Trophoblast cell (in vitro differentiated cells and primary cell): ENCODE measurements around the gene PCOLCE2.

ENCODE experiments used
- DNase-seq, 2 donors: peaks; one replicate each; pipeline ENCODE4 v3.0.0-alpha.2; 2016
- H2AFZ ChIP-seq: 2 replicates; pipeline ENCODE4 v1.6.1; 2013; ENCODE audit warnings: low read length, moderate library complexity, mild to moderate bottlenecking; ENCODE audit not compliant: insufficient read depth, poor library complexity
- H2AK5ac ChIP-seq: 2 replicates; pipeline ENCODE4 v1.6.1; 2013; ENCODE audit warnings: mild to moderate bottlenecking, low read length
- H2BK120ac ChIP-seq: 2 replicates; pipeline ENCODE4 v1.6.1; 2013; ENCODE audit warnings: low read length, mild to moderate bottlenecking, moderate library complexity; ENCODE audit not compliant: insufficient read depth, poor library complexity
- H2BK12ac ChIP-seq: 2 replicates; pipeline ENCODE4 v1.6.1; 2013; ENCODE audit warnings: mild to moderate bottlenecking, low read length, moderate library complexity
- H2BK5ac ChIP-seq: 2 replicates; pipeline ENCODE4 v1.6.1; 2013; ENCODE audit warnings: low read length, low read depth, moderate library complexity, mild to moderate bottlenecking; ENCODE audit not compliant: poor library complexity
- H3K14ac ChIP-seq: 2 replicates; pipeline ENCODE4 v1.6.1; 2013; ENCODE audit warnings: mild to moderate bottlenecking, low read length
- H3K18ac ChIP-seq: 2 replicates; pipeline ENCODE4 v1.6.1; 2013; ENCODE audit warnings: mild to moderate bottlenecking, low read length
- H3K23ac ChIP-seq: 2 replicates; pipeline ENCODE4 v1.6.1; 2013; ENCODE audit warnings: low read length
- H3K27ac ChIP-seq: 2 replicates; pipeline ENCODE4 v1.5.1; 2013; ENCODE audit warnings: low read depth, mild to moderate bottlenecking, inconsistent platforms, low read length, moderate library complexity
- H3K27me3 ChIP-seq: 2 replicates; pipeline ENCODE4 v1.6.1; 2013; ENCODE audit warnings: inconsistent platforms, mild to moderate bottlenecking, low read length, moderate library complexity; ENCODE audit not compliant: insufficient read depth
- H3K36me3 ChIP-seq, 2 experiments: 1 replicate in 1 of 2; 2 replicates in 1 of 2; pipeline ENCODE4 v1.6.1; 2013; ENCODE audit warnings: low read length in 2 of 2, mild to moderate bottlenecking in 2 of 2, moderate library complexity in 1 of 2; ENCODE audit not compliant: insufficient read depth in 2 of 2, control insufficient read depth in 1 of 2
- H3K4ac ChIP-seq: 2 replicates; pipeline ENCODE4 v1.6.1; 2013; ENCODE audit warnings: low read depth, mild to moderate bottlenecking, low read length, moderate library complexity
- H3K4me1 ChIP-seq, 2 experiments: 1 replicate in 1 of 2; 2 replicates in 1 of 2; pipeline ENCODE4 v1.6.1; 2013; ENCODE audit warnings: low read length in 2 of 2, mild to moderate bottlenecking in 2 of 2, moderate library complexity in 1 of 2; ENCODE audit not compliant: insufficient read depth in 2 of 2, control insufficient read depth in 1 of 2
- H3K4me2 ChIP-seq: 2 replicates; pipeline ENCODE4 v1.6.1; 2013; ENCODE audit warnings: inconsistent platforms, mild to moderate bottlenecking, low read length, moderate library complexity
- H3K4me3 ChIP-seq: 2 replicates; pipeline ENCODE4 v1.5.1; 2013; ENCODE audit warnings: mild to moderate bottlenecking, low read depth, low read length, inconsistent platforms
- H3K79me1 ChIP-seq: one replicate; pipeline ENCODE4 v1.6.1; 2013; ENCODE audit warnings: low read length
- H3K79me2 ChIP-seq: 2 replicates; pipeline ENCODE4 v1.6.1; 2013; ENCODE audit warnings: low read length, mild to moderate bottlenecking; ENCODE audit not compliant: control insufficient read depth, insufficient read depth, poor library complexity
- H3K9ac ChIP-seq: 2 replicates; pipeline ENCODE4 v1.6.1; 2013; ENCODE audit warnings: mild to moderate bottlenecking, low read length
- H3K9me3 ChIP-seq: 2 replicates; pipeline ENCODE4 v1.6.1; 2013; ENCODE audit warnings: low read depth, mild to moderate bottlenecking, control low read depth, inconsistent platforms, low read length; ENCODE audit not compliant: insufficient read depth
- H4K12ac ChIP-seq: 2 replicates; pipeline ENCODE4 v1.6.1; 2013; ENCODE audit warnings: low read depth, mild to moderate bottlenecking, low read length, moderate library complexity
- H4K8ac ChIP-seq: 2 replicates; pipeline ENCODE4 v1.6.1; 2013; ENCODE audit warnings: low read depth, mild to moderate bottlenecking, low read length, moderate library complexity
- H4K91ac ChIP-seq: one replicate; pipeline ENCODE4 v1.6.1; 2013; ENCODE audit warnings: low read depth, mild to moderate bottlenecking, low read length, moderate library complexity
- WGBS: extraction: QIAGEN DNeasy Blood & Tissue Kit; methylation state at CpG from one replicate; pipeline ENCODE4 v1.1.7; 2013; ENCODE audit warnings: missing lambda C conversion rate; ENCODE audit not compliant: insufficient read length, insufficient coverage; ENCODE audit errors: extremely low coverage; 5-methylcytosine and 5-hydroxymethylcytosine counted together

PCOLCE2 gene

DNA sequence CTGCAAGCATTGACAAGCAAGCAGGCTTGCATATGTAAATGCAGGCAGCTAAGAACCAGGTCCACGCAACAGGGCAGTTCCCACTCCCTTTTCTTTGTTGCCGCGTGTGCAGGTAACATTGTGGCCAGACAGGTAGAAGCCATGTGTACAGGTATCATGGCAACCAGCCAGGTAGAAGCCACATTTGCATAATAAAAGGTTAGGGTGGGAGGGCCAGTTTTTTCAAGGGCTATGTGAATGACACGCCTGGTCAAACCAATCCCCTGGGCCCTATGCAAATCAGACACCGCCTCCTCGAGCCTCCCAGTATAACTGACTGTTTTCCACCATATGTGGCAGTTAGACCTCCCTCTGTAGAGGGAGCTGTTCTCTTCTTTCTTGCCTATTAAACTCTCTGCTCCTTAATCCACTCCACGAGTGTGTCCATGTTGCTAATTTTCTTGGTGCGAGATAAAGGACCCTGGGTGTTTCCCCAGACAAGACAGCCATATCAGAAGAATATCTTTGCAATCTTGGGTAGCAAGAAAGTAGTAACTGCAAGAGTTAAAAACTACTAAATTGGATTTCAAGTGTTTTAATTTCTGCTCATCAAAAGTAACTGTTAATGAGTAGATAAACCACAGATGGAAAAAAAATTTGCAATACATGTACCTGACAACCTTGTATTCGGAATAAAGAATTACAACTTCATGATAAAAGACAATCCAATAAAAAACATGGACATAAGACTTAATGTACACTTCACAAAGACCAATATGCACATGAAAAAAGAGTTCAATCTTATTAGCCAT is 21.8 kb downstream of the PCOLCE2 start:
- Histone ChIP-seq H3K4me1 (no peaks in the 10 kb centered on the region), H2AFZ (no peak overlapping the region), H3K79me2 (no peaks in the 10 kb centered on the region), H2BK12ac (no peak overlapping the region), H3K23ac (no peak overlapping the region), H2BK5ac (no peak overlapping the region), H3K4me3 (no peak overlapping the region), H3K14ac (no peak overlapping the region), H4K91ac (no peak overlapping the region), H3K4ac (no peak overlapping the region), H4K12ac (no peak overlapping the region), H4K8ac (no peak overlapping the region), H3K9me3 (no peaks in the 10 kb centered on the region), H3K18ac (no peak overlapping the region), H2BK120ac (no peak overlapping the region), H3K9ac (no peak overlapping the region), H3K27me3 (no peaks in the 10 kb centered on the region), H3K4me2 (peak overlapping the region; percentile 43), H2AK5ac (no peak overlapping the region), H3K79me1 (no peaks in the 10 kb centered on the region), H3K36me3 (no peaks in the 10 kb centered on the region), H3K27ac (no peak overlapping the region)
- no CpG with 5 or more reads among the region's 9 CpGs for WGBS
- DNase-seq = peak; percentile 76

- H3K4me1 ChIP-seq = no peaks in the 10 kb centered on the region
- no peak overlapping the region for H3K14ac ChIP-seq
- H3K79me1 ChIP-seq = no peaks in the 10 kb centered on the region
- H3K36me3 ChIP-seq = no peaks in the 10 kb centered on the region
- no peak overlapping the region for H4K91ac ChIP-seq
- no peak overlapping the region for H2AK5ac ChIP-seq
- H2AFZ ChIP-seq = no peak overlapping the region
- H2BK5ac ChIP-seq = no peak overlapping the region
- H3K79me2 ChIP-seq = no peaks in the 10 kb centered on the region
- no peak overlapping the region for H3K4ac ChIP-seq
- no peaks in the 10 kb centered on the region for H3K27me3 ChIP-seq
- H3K9ac ChIP-seq = no peak overlapping the region
- WGBS = no CpG with 5 or more reads among the region's 8 CpGs
- no peak overlapping the region for H3K4me2 ChIP-seq
- no peak overlapping the region for H3K18ac ChIP-seq
- no peak overlapping the region for H2BK12ac ChIP-seq
- H3K27ac ChIP-seq = no peak overlapping the region
- H4K8ac ChIP-seq = no peak overlapping the region
- H4K12ac ChIP-seq = no peak overlapping the region
- no peaks in the 10 kb centered on the region for H3K9me3 ChIP-seq
- no peak overlapping the region for H3K23ac ChIP-seq
- H2BK120ac ChIP-seq = no peak overlapping the region
- DNase-seq = no peak
- H3K4me3 ChIP-seq = no peak overlapping the region
Observed at GRCh38 chr3:142863930-142864920, 24.7 kb downstream of the PCOLCE2 start.

GRCh38 chr3:142863010-142863817 is 25.7 kb downstream of the PCOLCE2 start:
- H3K27me3 ChIP-seq = no peaks in the 10 kb centered on the region
- no peak overlapping the region for H3K14ac ChIP-seq
- H2BK120ac ChIP-seq = no peak overlapping the region
- H3K18ac ChIP-seq = no peak overlapping the region
- no peaks in the 10 kb centered on the region for H3K79me2 ChIP-seq
- H2AK5ac ChIP-seq = no peak overlapping the region
- H2BK12ac ChIP-seq = no peak overlapping the region
- no peak overlapping the region for H3K4me2 ChIP-seq
- H3K4me1 ChIP-seq = no peaks in the 10 kb centered on the region
- DNase-seq = peak; percentile 58 to 63
- H3K23ac ChIP-seq = no peak overlapping the region
- no peak overlapping the region for H4K91ac ChIP-seq
- no peak overlapping the region for H4K8ac ChIP-seq
- no peak overlapping the region for H4K12ac ChIP-seq
- no peak overlapping the region for H3K9ac ChIP-seq
- no CpG with 5 or more reads among the region's 7 CpGs for WGBS
- H3K36me3 ChIP-seq = no peaks in the 10 kb centered on the region
- no peak overlapping the region for H3K4me3 ChIP-seq
- H2AFZ ChIP-seq = no peak overlapping the region
- no peak overlapping the region for H3K27ac ChIP-seq
- no peak overlapping the region for H3K4ac ChIP-seq
- no peak overlapping the region for H2BK5ac ChIP-seq
- no peaks in the 10 kb centered on the region for H3K79me1 ChIP-seq
- no peaks in the 10 kb centered on the region for H3K9me3 ChIP-seq

- no peaks in the 10 kb centered on the region for H3K27me3 ChIP-seq
- H2BK120ac ChIP-seq = no peak overlapping the region
- WGBS = no CpG with 5 or more reads among the region's 4 CpGs
- H3K36me3 ChIP-seq = no peaks in the 10 kb centered on the region
- H4K8ac ChIP-seq = no peak overlapping the region
- H3K4me1 ChIP-seq = no peaks in the 10 kb centered on the region
- H3K79me2 ChIP-seq = no peaks in the 10 kb centered on the region
- H4K12ac ChIP-seq = no peak overlapping the region
- DNase-seq = no peak
- H3K4ac ChIP-seq = no peak overlapping the region
- H2BK12ac ChIP-seq = no peak overlapping the region
- H2AFZ ChIP-seq = no peak overlapping the region
- H3K14ac ChIP-seq = no peak overlapping the region
- H3K9ac ChIP-seq = no peak overlapping the region
- H3K4me3 ChIP-seq = no peak overlapping the region
- no peak overlapping the region for H3K27ac ChIP-seq
- no peak overlapping the region for H2BK5ac ChIP-seq
- no peak overlapping the region for H4K91ac ChIP-seq
- no peak overlapping the region for H3K23ac ChIP-seq
- no peaks in the 10 kb centered on the region for H3K79me1 ChIP-seq
- H3K9me3 ChIP-seq = no peaks in the 10 kb centered on the region
- no peak overlapping the region for H3K4me2 ChIP-seq
- H2AK5ac ChIP-seq = no peak overlapping the region
- no peak overlapping the region for H3K18ac ChIP-seq
Observed at GRCh38 chr3:142861926-142862325, 27.0 kb downstream of the PCOLCE2 start.
